ENCODE measurements around the gene NEFH.
"Not testable (repeated sequence)": the region's sequence is repeated elsewhere in the genome, so short reads cannot be mapped to it uniquely, and the experiment has no call there.

NEFH gene, protein sequence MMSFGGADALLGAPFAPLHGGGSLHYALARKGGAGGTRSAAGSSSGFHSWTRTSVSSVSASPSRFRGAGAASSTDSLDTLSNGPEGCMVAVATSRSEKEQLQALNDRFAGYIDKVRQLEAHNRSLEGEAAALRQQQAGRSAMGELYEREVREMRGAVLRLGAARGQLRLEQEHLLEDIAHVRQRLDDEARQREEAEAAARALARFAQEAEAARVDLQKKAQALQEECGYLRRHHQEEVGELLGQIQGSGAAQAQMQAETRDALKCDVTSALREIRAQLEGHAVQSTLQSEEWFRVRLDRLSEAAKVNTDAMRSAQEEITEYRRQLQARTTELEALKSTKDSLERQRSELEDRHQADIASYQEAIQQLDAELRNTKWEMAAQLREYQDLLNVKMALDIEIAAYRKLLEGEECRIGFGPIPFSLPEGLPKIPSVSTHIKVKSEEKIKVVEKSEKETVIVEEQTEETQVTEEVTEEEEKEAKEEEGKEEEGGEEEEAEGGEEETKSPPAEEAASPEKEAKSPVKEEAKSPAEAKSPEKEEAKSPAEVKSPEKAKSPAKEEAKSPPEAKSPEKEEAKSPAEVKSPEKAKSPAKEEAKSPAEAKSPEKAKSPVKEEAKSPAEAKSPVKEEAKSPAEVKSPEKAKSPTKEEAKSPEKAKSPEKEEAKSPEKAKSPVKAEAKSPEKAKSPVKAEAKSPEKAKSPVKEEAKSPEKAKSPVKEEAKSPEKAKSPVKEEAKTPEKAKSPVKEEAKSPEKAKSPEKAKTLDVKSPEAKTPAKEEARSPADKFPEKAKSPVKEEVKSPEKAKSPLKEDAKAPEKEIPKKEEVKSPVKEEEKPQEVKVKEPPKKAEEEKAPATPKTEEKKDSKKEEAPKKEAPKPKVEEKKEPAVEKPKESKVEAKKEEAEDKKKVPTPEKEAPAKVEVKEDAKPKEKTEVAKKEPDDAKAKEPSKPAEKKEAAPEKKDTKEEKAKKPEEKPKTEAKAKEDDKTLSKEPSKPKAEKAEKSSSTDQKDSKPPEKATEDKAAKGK

DNA sequence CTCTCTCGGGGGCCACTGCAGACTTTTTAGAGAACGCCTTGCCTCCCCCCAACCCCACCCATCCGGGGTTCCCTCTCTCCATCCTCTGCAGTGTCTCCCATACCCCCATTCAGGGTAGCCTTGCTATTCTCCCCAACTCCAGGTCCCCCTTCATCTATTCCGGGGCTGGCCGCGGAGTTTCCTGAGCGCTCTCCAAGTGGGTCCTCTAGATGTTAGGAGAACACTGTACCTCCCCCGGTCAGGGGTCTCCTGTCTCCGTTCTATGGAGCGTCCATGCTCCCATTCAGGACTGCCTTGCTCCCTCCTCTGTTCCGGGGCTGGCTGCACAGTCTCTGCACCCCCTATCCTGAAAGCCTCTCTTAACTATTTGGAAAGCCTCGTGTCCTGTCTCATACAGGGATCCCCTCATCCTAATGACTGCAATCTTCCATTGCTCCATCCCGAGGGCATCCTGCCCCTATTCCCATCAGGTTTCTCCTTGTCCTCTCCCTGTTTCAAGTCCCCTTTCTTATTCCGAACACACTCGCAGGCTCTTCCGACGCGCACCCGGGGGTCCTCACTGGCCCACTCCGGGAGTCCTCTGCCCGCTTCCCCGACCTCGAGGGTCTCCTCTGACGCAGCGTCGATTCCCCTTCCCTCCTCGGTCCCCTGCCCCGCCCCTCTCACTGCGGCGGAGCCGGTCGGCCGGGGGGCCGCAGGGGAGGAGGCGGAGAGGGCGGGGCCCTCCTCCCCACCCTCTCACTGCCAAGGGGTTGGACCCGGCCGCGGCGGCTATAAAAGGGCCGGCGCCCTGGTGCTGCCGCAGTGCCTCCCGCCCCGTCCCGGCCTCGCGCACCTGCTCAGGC is at the start of gene NEFH:
Gene NEFH (plus strand): TSS at position 802 of the 845 bp plus-strand sequence. CDS start 45 bp downstream, outside the sequence.
- no peak for DNase-seq (ENCODE audit: low spot score)

GRCh38 chr22:29431986-29432385 is 48.0 kb upstream of the NEFH start:
- DNase-seq (ENCODE audit: low spot score): no peak

DNA sequence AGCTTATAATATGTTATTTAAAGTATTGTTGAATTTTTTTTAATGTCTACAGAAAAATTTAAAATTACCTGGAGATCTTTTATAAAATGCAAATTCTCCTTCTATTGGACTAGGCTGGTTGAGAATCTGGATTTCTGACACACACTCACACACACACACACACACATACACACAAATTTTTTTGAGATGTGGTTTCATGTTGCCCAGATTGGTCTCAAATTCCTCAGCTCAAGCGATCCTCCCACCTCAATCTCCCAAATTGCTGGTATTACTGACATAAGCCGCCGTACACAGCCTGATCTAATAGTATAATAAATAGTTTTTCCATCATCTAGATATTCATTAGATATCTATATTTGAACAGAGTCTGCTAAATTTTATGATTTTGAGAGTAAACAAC is 46.2 kb upstream of the NEFH start:
- no peak for DNase-seq (ENCODE audit: low spot score)

DNA sequence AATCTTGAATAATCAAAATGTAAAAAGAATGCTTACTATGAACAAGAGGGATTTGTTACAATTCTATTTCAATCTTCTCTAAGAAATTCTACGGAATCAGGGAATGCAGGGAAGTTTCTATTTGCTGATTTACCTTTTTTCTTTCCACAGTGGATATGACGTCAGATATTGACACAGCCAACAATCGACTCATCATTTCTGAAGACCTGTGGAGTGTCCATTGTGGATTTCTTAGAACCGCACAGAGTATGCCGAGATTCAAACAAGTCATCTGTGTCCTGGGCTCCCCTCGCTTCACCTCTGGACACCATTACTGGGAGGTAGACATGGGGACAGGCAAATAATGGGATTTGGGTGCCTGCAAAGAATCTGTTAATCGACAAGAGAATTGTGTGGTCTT is 45.7 kb upstream of the NEFH start:
- DNase-seq (ENCODE audit: low spot score): no peak

GRCh38 chr22:29435236-29436136 is 44.5 kb upstream of the NEFH start:
- DNase-seq (ENCODE audit: low spot score): no peak

- not testable (repeated sequence) for DNase-seq (ENCODE audit: low spot score)
Observed at GRCh38 chr22:29438283-29438682, 41.7 kb upstream of the NEFH start, which contains the start of gene RFPL1. Gene RFPL1 (plus strand): TSS chr22:29438583.

GRCh38 chr22:29442976-29443375 is 37.0 kb upstream of the NEFH start:
- DNase-seq (ENCODE audit: low spot score): no peak

- DNase-seq (ENCODE audit: low spot score): no peak
Observed at GRCh38 chr22:29443452-29443851, 36.6 kb upstream of the NEFH start.

DNA sequence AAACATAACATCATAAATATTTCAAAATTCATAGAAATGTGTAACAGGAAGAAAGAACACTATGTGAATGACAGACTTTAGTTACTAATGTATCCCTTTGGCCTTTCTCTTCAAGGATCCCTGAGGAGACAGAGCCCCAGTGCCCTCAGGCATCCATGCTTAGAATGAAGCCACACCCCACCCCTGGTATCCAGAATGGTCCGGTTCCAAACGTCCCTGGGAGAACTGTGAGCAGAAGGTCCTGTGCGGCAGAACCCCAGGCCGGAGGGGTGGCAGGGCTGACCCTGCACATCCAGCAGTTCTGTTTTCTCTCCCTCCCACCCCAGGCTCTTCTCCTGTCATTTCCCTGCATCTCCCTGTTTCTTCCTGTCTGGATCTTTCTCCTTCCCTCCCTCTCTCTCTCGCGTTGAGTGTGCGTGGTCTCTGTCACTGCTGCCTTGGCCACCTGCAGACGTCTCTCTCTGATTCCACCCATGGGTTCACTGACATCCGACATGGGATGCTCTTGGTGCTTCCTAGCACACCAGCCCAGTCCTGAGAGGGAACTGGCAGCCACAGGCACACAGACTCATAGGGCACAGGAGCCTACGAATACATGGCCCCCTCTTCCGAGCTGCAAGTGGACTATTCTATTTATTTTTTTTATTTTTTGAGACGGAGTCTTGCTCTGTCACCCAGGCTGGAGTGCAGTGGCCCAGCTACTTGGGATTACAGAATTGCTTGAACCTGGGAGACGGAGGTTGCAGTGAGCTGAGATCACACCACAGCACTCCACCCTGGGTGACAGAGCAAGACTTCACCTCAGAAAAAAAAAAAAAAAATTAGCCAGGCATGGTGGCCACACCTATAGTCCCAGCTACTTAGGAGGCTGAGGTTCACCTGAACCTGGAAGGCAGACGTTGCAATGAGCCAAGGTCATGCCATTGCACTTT is 35.9 kb upstream of the NEFH start:
- no peak for DNase-seq (ENCODE audit: low spot score)

GRCh38 chr22:29445508-29445907 is 34.5 kb upstream of the NEFH start:
- no peak for DNase-seq (ENCODE audit: low spot score)

- no peak for DNase-seq (ENCODE audit: low spot score)
Observed at GRCh38 chr22:29447906-29448305, 32.1 kb upstream of the NEFH start.

DNA sequence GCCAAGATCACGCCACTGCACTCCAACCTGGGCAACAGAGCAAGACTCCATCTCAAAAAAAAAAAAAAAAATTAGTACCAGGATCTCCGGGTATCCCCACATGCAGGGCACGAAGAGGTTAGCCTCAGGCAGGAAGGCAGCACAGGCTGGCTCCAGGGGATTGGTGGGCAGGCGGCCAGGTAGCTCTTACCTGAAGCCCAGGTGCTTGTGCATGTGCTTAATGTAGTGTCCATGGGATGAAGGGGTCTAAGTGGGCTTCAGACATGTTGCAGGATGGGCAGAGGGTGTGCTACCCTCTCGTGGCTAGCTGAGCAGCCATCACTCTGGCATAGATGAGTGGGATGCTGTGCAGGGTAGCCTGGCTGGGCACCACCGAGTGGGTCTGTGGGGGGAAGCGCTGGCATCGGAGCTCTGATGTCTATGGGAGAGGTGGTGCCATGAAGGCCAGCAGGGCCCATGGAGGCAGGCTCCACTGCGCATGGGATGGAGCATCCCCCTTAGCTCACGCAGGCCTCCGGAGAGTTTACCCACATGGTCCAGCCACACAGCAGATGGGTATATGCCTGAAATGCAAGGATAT is 30.6 kb upstream of the NEFH start:
- DNase-seq (ENCODE audit: low spot score): no peak

DNA sequence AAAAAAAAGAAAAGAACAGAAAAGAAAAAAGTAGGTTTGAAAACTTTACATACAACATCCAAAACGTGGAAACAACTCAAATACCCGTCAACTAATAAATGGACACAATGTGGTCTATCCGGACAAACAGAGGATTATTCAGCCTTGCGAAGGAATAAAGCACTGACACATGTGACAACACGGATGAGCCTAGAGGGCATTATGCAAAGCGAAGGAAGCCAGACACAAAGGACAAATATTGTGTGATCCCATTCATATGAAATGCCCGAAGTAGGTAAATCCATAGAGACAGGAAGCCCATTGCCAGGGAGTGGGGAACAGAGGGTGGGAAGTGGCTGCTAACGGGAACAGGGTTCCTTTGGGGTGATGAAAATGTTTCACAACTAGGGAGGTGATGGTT is 29.8 kb upstream of the NEFH start:
- DNase-seq (ENCODE audit: low spot score): no peak

GRCh38 chr22:29451863-29452262 is 28.2 kb upstream of the NEFH start:
- DNase-seq (ENCODE audit: low spot score): no peak

DNA sequence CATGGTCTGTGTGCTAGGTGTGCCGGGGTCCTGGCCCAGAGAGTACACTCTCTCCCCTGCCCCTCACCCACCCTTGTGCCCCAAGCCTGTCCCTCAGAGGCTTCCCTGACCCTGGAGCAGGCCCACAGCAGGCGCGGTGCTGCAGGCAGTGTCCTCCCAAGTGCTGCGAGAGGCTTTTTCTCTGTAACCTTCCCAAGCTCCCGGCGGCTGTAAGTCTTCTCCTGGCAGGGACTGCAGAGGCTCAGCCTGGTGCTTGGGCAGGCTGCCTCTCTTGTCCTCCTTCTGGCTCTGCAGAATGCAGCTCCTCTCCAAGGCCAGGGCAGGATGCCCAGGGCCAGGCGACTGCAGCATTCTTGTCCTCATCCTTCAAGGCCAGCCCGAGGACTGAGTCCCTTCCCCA is 25.7 kb upstream of the NEFH start:
- no peak for DNase-seq (ENCODE audit: low spot score)

GRCh38 chr22:29456211-29456671 is 23.8 kb upstream of the NEFH start:
- DNase-seq (ENCODE audit: low spot score): no peak

- DNase-seq (ENCODE audit: low spot score): no peak
Observed at GRCh38 chr22:29457730-29458129, 22.3 kb upstream of the NEFH start.

DNA sequence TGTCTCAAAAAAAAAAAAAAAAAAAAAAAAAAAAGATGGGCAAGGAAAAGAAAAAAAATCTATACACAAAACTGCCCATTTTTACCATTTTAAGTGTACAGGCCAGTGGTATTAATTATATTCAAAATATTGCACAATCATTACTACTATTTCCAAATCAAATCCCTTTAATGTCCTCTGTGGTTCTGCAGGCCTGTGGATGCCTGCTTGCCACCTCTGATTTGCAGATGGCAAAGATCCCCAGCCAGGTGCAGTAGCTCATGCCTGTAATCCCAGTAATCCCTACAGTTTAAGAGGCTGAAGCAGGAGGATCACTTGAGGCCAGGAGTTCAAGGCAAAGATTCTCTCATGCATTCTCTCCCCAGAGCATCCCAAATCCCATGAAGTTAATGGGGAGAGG is 21.5 kb upstream of the NEFH start:
- no peak for DNase-seq (ENCODE audit: low spot score)

GRCh38 chr22:29459773-29460172 is 20.2 kb upstream of the NEFH start:
- DNase-seq (ENCODE audit: low spot score): no peak

Measured in CD4-positive, alpha-beta T cell treated with Interleukin-15 for 4 hours (primary cell).